ENCODE measurements around the gene ELOVL3.

GRCh38 chr10:102247734-102248133, 21.6 kb downstream of the ELOVL3 start:
- TF ChIP-seq CTCF (optimal IDR thresholded peaks at IDR 0.05 in 1 of 3, IDR thresholded peaks at IDR 0.05 in 1 of 3, conservative IDR thresholded peaks at IDR 0.05 in 1 of 3; ENCODE audit: extremely low read depth in 1 of 3, insufficient read depth in 2 of 3, low read length in 3 of 3) = no peak
- TF ChIP-seq EZH2 (IDR thresholded peaks at IDR 0.05; ENCODE audit: low read length) = no peak

Data from keratinocyte (primary cell).